OCI-LY7 (cell line): Measurements from ENCODE around the gene NCOA7. TPM values are rescaled to one million over a fixed set of nuclear protein-coding genes. Genes with fewer than 3 reads are reported as not detected.

Experiments used
- BruUV-seq: library from RNA; stranded (reverse); fragments of 400-500 nt; replicated peaks from 2 replicates; lab custom pipeline; 2021; lab: Mats Ljungman, UMichigan
- CTCF ChIA-PET: fragments of 300-600 bp; sonication (Branson Sonifier 250); formaldehyde crosslinking; loops from one replicate; lab custom pipeline; 2022; ENCODE audit warnings: antibody characterized with exemption; ENCODE audit not compliant: unreplicated experiment; lab: Charles Lee
- POLR2A ChIA-PET: fragments of 300-600 bp; sonication (Branson Sonifier 250); formaldehyde crosslinking; loops from one replicate; lab custom pipeline; 2022; ENCODE audit warnings: antibody characterized with exemption; lab: Charles Lee
- DNase-seq: peaks from one replicate; pipeline ENCODE4 v3.0.0-alpha.2; 2015; ENCODE audit warnings: low spot score
- H2AFZ ChIP-seq: fragments of 200-600 bp; sonication (generic), shearing (Covaris generic); 2 replicates; pipeline ENCODE4 v1.6.1; 2014; ENCODE audit warnings: mild to moderate bottlenecking, antibody characterized with exemption, low read length, moderate library complexity
- H3K27ac ChIP-seq: fragments of 200-600 bp; sonication (generic); 2 replicates; pipeline ENCODE4 v1.5.1; 2014; ENCODE audit warnings: mixed run types, low read depth, mild to moderate bottlenecking, moderate library complexity, low read length, inconsistent platforms; ENCODE audit not compliant: poor library complexity, severe bottlenecking
- H3K36me3 ChIP-seq: fragments of 200-600 bp; sonication (generic); 2 replicates; pipeline ENCODE4 v1.6.1; 2014; ENCODE audit warnings: mild to moderate bottlenecking, antibody characterized with exemption, low read length, moderate library complexity, mixed read lengths; ENCODE audit not compliant: insufficient read depth
- H3K4me1 ChIP-seq: fragments of 200-600 bp; sonication (generic); 2 replicates; pipeline ENCODE4 v1.5.1; 2014; ENCODE audit warnings: mild to moderate bottlenecking, low read length; ENCODE audit not compliant: insufficient read depth, poor library complexity, severe bottlenecking
- H3K4me2 ChIP-seq: fragments of 200-600 bp; sonication (generic); 2 replicates; pipeline ENCODE4 v1.6.1; 2014; ENCODE audit warnings: mild to moderate bottlenecking, low read length
- H3K4me3 ChIP-seq: fragments of 200-600 bp; sonication (generic); 2 replicates; pipeline ENCODE4 v1.5.1; 2014; ENCODE audit warnings: mild to moderate bottlenecking, low read depth, low read length; ENCODE audit not compliant: poor library complexity, severe bottlenecking
- H3K79me2 ChIP-seq: fragments of 200-600 bp; sonication (generic); 2 replicates; pipeline ENCODE4 v1.6.1; 2016; ENCODE audit warnings: low read depth, mild to moderate bottlenecking, low read length, moderate library complexity, mixed read lengths; ENCODE audit not compliant: insufficient read depth
- H3K9me2 ChIP-seq: fragments of 200-600 bp; sonication (generic); 2 replicates; pipeline ENCODE4 v1.6.1; 2016; ENCODE audit warnings: mild to moderate bottlenecking, low read length, mixed read lengths; ENCODE audit not compliant: insufficient read depth
- H3K9me3 ChIP-seq: fragments of 200-600 bp; sonication (generic); 2 replicates; pipeline ENCODE4 v1.6.1; 2014; ENCODE audit warnings: mild to moderate bottlenecking, mixed run types, low read length, mixed read lengths
- H4K20me1 ChIP-seq: fragments of 200-600 bp; sonication (generic); 2 replicates; pipeline ENCODE4 v1.6.1; 2014; ENCODE audit warnings: mild to moderate bottlenecking, antibody characterized with exemption, low read length, moderate library complexity, mixed read lengths; ENCODE audit not compliant: insufficient read depth
- EZH2phosphoT487 ChIP-seq: fragments of 200-600 bp; sonication (generic); IDR thresholded peaks from 2 replicates; pipeline ENCODE4 v1.6.1; 2018; ENCODE audit warnings: low read depth, borderline replicate concordance, mild to moderate bottlenecking, mixed run types, antibody characterized with exemption, low read length, moderate library complexity, mixed read lengths
- intact Hi-C: fragments of 100-400 bp; cut with micrococcal nuclease; formaldehyde crosslinking; loops from one replicate; pipeline ENCODE4 v1.10.0; 2022; ENCODE audit not compliant: unreplicated experiment
- total RNA-seq, 2 experiments: library from RNA; depleted of rRNA in 1 of 2; stranded (reverse); fragments of >200 nt in 1 of 2; shearing (Covaris generic) in 1 of 2; gene quantifications; 2 replicates each; pipeline ENCODE4 v1.2.3, GENCODE V29; 2014 to 2022
- TF ChIP-seq, protein P1 (sequence below): fragments of 200-600 bp; sonication (generic); conservative IDR thresholded peaks from 2 replicates; pipeline ENCODE4 v1.5.1; 2014; ENCODE audit warnings: mild to moderate bottlenecking, antibody characterized with exemption, low read length, moderate library complexity, mixed read lengths

NCOA7 gene
- total RNA-seq, 2 experiments from 2014 or later, result 14.8 to 52.2 TPM

DNA sequence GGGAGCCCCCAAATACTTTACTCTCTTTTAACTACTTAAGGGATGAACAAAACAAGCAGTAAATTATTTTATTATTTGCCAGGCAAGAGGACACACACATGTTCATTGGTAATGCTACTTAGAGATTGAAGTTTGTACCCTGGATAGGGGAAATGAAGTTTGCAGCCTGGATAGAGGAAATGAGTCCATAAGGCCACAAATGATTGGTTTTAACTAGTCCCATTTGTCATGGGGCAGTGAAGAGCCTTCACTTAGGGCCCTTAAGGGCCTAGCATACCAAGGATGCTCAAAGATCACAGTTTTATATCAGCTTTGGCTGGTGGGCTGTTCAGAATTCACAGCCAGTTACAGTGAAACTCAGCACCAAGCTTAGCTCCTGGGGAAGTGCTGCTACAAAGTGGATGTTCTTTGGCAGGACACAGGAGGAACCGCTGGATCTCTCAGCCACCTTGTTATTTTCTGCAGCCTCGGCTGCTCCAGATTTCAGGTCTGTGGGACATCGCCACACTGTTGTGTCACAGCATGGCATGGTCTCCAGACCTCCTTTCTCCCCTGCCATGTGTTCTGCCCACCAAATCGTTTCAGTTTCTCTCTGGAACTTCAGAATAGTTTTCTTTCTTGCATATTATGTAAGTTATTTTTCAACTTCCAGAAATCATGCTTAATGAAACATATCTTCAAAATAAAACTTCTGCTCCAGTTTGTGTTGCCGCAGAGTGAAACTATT, 41.8 kb downstream of the NCOA7 start:
- H2AFZ ChIP-seq, result no peak overlapping the region
- H3K79me2 ChIP-seq, result peaks cover 35% of the 10 kb centered on the region; the same call in 1 of the 2 replicates
- H3K4me3 ChIP-seq, result no peak overlapping the region
- ChIA-PET POLR2A (interaction anchor here (0.6 to 2.5 kb wide), 2 partner anchors 17 to 22 kb away, joined by 3 to 8 read pairs; no protein-coding TSS in a partner anchor), CTCF (no interaction called here)
- peaks cover 8% of the 10 kb centered on the region for H3K4me1 ChIP-seq
- H3K4me2 ChIP-seq, result no peak overlapping the region
- intact Hi-C loops, result no loop called here
- H4K20me1 ChIP-seq, result no peaks in the 10 kb centered on the region
- no peak for DNase-seq
- H3K36me3 ChIP-seq, result no peaks in the 10 kb centered on the region; the same call in 1 of the 2 replicates
- H3K9me3 ChIP-seq, result no peaks in the 10 kb centered on the region
- TF ChIP-seq EZH2phosphoT487, result no peak
- TF ChIP-seq, protein P1, sequence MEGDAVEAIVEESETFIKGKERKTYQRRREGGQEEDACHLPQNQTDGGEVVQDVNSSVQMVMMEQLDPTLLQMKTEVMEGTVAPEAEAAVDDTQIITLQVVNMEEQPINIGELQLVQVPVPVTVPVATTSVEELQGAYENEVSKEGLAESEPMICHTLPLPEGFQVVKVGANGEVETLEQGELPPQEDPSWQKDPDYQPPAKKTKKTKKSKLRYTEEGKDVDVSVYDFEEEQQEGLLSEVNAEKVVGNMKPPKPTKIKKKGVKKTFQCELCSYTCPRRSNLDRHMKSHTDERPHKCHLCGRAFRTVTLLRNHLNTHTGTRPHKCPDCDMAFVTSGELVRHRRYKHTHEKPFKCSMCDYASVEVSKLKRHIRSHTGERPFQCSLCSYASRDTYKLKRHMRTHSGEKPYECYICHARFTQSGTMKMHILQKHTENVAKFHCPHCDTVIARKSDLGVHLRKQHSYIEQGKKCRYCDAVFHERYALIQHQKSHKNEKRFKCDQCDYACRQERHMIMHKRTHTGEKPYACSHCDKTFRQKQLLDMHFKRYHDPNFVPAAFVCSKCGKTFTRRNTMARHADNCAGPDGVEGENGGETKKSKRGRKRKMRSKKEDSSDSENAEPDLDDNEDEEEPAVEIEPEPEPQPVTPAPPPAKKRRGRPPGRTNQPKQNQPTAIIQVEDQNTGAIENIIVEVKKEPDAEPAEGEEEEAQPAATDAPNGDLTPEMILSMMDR, result no peak
- H3K27ac ChIP-seq, result no peak overlapping the region
- H3K9me2 ChIP-seq, result no peaks in the 10 kb centered on the region
- BruUV-seq, result no TSS peak

DNA sequence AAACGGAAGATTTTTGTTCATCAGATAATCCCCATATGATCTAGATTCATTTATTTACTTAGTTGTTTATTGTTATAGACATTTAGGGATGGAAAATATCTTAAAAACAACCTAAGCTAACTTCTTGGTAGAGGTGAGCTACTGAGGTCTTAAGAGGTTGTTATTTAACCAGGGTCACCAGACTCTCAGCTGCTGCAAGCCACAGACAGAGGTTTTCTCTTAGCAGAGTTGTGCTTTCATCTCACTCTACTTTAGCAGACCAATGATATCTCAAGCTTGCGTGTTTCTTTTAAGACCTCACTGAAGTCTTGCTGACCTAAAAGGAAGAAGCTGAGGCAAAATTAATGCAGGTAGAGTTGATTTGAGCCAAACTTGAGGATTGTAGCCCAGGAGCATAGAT, 43.6 kb downstream of the NCOA7 start:
- Histone ChIP-seq H3K79me2 (peaks cover 35% of the 10 kb centered on the region; the same call in 1 of the 2 replicates), H3K4me3 (no peak overlapping the region), H3K9me2 (no peaks in the 10 kb centered on the region), H3K4me1 (peaks cover 8% of the 10 kb centered on the region), H4K20me1 (no peaks in the 10 kb centered on the region), H3K27ac (no peak overlapping the region), H2AFZ (no peak overlapping the region), H3K4me2 (no peak overlapping the region), H3K36me3 (no peaks in the 10 kb centered on the region; the same call in 1 of the 2 replicates), H3K9me3 (no peaks in the 10 kb centered on the region)
- intact Hi-C loops, result no loop called here
- DNase-seq, result no peak
- BruUV-seq, result no TSS peak
- POLR2A ChIA-PET, result interaction anchor here (0.9 to 2.4 kb wide), 7 partner anchors 13 to 84 kb away, joined by 3 to 7 read pairs (median 6); no protein-coding TSS in a partner anchor
- CTCF ChIA-PET, result interaction anchor here (0.6 to 1.5 kb wide), 3 partner anchors 14 to 25 kb away, joined by 3 to 4 read pairs (median 3); no protein-coding TSS in a partner anchor
- TF ChIP-seq, protein P1, result no peak
- TF ChIP-seq EZH2phosphoT487, result no peak
